Raji (cell line): ENCODE measurements around the gene YY2.

Experiments
- POLR2A ChIP-seq: IDR thresholded peaks from 2 replicates; pipeline ENCODE4 v1.6.1; 2011; ENCODE audit warnings: low read depth, low read length, control low read depth; ENCODE audit not compliant: insufficient read depth

YY2 gene

GRCh38 chrX:21855937-21856415, at the start of gene YY2:
Gene YY2 (plus strand): TSS chrX:21855987. CDS start chrX:21856485, 498 bp downstream.
- TF ChIP-seq POLR2A = no peak

GRCh38 chrX:21806691-21807090, 49.1 kb upstream of the YY2 start:
- TF ChIP-seq POLR2A = no peak

GRCh38 chrX:21811832-21812231, 44.0 kb upstream of the YY2 start:
- TF ChIP-seq POLR2A = no peak

GRCh38 chrX:21812628-21813027, 43.2 kb upstream of the YY2 start:
- TF ChIP-seq POLR2A = no peak

GRCh38 chrX:21813612-21814368, 42.0 kb upstream of the YY2 start:
- no peak for TF ChIP-seq POLR2A

GRCh38 chrX:21816136-21816535, 39.7 kb upstream of the YY2 start:
- TF ChIP-seq POLR2A = no peak

GRCh38 chrX:21821875-21822274, 33.9 kb upstream of the YY2 start:
- TF ChIP-seq POLR2A = no peak

GRCh38 chrX:21831496-21831895, 24.3 kb upstream of the YY2 start:
- no peak for TF ChIP-seq POLR2A

GRCh38 chrX:21837056-21837455, 18.7 kb upstream of the YY2 start:
- TF ChIP-seq POLR2A = no peak

- TF ChIP-seq POLR2A = no peak
These were observed 16.9 kb upstream of the YY2 start for GRCh38 chrX:21838937-21839333.

- peak; percentile 73 for TF ChIP-seq POLR2A
These were observed 16.2 kb upstream of the YY2 start, which contains the start of gene MBTPS2 for GRCh38 chrX:21839334-21840192. Gene MBTPS2 (plus strand): TSS chrX:21839617. CDS start chrX:21839735, 118 bp downstream.

GRCh38 chrX:21840193-21840545, 15.6 kb upstream of the YY2 start:
- no peak for TF ChIP-seq POLR2A

- no peak for TF ChIP-seq POLR2A
These were observed 12.6 kb upstream of the YY2 start for GRCh38 chrX:21843179-21843578.

- TF ChIP-seq POLR2A = no peak
These were observed 10.7 kb upstream of the YY2 start for GRCh38 chrX:21845096-21845495.

- no peak for TF ChIP-seq POLR2A
These were observed 8.4 kb upstream of the YY2 start for GRCh38 chrX:21847342-21847741.

GRCh38 chrX:21853578-21853977, 2.2 kb upstream of the YY2 start:
- TF ChIP-seq POLR2A = no peak
